Central memory CD8-positive, alpha-beta T cell (primary cell): ENCODE data around the gene PRKACA.
A peak's percentile ranks its signal among the peaks of the same experiment; 100 is the strongest.

Source experiments
- ATAC-seq: fragments of 150-1000 bp; cut with Tn5 transposase; replicated peaks from 2 replicates; pipeline ENCODE4 v1.10.0; 2022; ENCODE audit warnings: mild to moderate bottlenecking, moderate FRiP score, moderate number of reproducible peaks; ENCODE audit not compliant: poor library complexity, severe bottlenecking; ENCODE audit errors: extremely low read depth
- DNase-seq, 2 donors: peaks; one replicate each; pipeline ENCODE4 v3.0.0; 2021; ENCODE audit warnings: low spot score in 2 of 2
- H3K27ac Mint-ChIP-seq: one replicate; pipeline ENCODE4 v1.8.0; 2022; ENCODE audit warnings: low read depth, mild to moderate bottlenecking, moderate library complexity, mixed read lengths
- H3K27me3 Mint-ChIP-seq: one replicate; pipeline ENCODE4 v1.8.0; 2022; ENCODE audit warnings: mixed read lengths
- H3K36me3 Mint-ChIP-seq: one replicate; pipeline ENCODE4 v1.8.0; 2022; ENCODE audit warnings: mild to moderate bottlenecking, moderate library complexity, mixed read lengths; ENCODE audit not compliant: insufficient read depth
- H3K4me1 Mint-ChIP-seq: one replicate; pipeline ENCODE4 v1.8.0; 2022; ENCODE audit warnings: mixed read lengths
- H3K4me3 Mint-ChIP-seq: one replicate; pipeline ENCODE4 v1.8.0; 2022; ENCODE audit warnings: mild to moderate bottlenecking, moderate library complexity, mixed read lengths
- H3K9me3 Mint-ChIP-seq: one replicate; pipeline ENCODE4 v1.8.0; 2022; ENCODE audit warnings: mixed read lengths

PRKACA gene

DNA sequence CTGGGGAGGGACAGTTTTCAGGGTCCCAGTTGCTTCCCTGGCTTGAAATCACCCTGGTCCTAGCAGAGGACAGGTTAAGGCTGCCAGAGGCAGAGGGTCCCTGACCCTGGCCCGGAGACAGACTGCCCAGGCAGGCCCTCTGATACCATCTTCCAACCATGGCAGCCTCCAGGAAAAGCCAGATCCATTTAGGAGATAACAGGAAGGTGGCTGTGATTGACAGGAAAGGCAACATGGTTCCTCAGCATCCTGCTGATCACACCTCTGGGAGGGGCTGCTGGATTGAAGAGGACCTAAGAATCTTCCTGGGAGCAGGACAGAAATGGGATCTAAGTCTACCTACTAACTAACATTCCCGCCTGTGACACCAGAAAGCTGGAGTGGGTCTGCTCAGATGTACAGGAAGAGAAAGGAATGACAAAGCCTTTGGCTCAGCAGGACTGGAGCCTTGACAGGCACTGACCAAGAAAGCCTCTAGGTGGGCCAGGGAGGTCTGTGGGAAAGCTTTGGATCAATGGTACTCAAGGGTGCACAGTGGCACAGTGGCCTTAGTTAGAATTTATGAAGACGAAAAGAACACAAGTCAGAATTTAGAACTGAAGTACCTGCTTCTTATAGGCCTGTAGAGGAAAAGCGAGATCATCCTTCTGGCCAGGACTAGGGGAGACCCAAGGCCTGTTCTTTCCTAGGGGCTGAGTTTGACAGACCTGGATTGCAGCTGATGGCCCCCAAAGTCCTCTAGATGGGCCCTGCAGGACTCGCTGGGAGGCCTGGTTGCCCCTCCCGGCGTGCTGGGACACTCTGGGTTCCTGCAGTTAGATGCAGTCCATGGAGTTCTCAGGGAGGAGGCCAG, 2.3 kb upstream of the PRKACA start:
- H3K9me3 Mint-ChIP-seq, result no peaks in the 10 kb centered on the region
- H3K27me3 Mint-ChIP-seq, result no peaks in the 10 kb centered on the region
- H3K4me3 Mint-ChIP-seq, result no peak overlapping the region
- H3K36me3 Mint-ChIP-seq, result peaks cover 5% of the 10 kb centered on the region
- DNase-seq (no peak), ATAC-seq (no peak)
- peaks cover 30% of the 10 kb centered on the region for H3K4me1 Mint-ChIP-seq
- H3K27ac Mint-ChIP-seq, result peak overlapping the region; percentile 95

DNA sequence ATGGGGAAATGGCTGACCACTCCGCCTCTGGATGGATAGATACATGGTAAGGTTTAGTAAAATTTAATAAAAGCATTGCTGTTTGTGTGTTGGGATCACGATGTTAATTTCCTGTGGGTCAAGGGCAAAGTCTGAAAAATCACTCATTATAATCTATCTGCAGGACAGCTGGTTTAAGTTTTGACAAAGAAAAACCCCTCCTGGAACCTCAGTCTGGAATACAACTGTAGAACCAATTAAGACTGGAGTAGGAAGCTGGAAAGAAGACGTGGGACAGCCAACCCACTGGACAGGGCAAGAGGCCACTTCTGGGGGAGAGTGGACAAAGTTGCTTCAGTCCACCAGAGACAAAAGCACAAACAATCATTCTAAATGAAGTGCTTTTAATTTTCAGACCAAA, 1.6 kb upstream of the PRKACA start:
- Mint-ChIP-seq H3K27me3 (no peaks in the 10 kb centered on the region), H3K36me3 (peaks cover 5% of the 10 kb centered on the region), H3K4me1 (peaks cover 33% of the 10 kb centered on the region), H3K4me3 (peak overlapping the region; percentile 84), H3K9me3 (no peaks in the 10 kb centered on the region), H3K27ac (peak overlapping the region; percentile 95)
- ATAC-seq, result no peak
- DNase-seq, result no peak

DNA sequence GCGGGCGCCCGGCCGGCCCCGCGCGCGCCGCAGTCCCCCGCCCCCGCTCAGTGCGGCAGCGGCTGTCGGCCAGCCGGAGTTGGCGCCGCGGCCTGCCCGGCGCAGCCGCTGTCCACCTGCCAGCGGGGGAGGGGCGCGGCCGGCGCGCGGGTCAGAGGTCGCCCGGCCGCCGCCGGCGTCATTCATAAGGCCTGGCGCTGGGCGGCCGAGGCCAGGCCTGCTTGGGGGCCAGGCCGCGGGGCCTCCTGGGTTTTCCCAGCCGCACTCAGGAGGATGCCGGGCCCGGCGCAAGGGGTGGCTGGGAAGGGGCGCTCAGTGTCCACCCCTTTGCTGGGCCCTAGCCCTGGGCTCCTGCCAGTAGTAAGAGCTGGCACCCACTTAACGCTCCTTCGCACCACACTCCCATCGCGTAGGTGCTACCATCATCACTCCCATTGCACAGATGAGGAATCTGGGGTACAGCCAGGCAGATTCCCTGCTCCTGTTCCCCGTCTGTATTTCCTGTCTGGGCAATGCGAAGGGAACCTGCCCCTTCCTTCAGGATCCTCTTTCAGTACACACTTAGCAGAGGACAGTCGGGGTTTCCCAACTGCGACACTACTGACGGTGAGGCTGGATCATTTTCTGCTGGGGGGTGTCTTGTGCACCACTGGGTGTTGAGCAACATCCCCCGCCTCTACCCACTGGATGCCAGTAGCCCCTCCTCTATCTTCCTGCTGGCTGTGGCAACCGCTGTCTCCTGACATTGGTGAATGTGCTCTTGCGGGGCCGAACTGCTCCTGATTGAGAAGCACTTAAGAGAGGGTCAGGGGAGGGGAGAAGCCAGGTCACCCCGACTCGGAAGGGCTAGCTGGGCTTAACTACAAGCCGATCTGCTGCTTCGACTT, 846 bp upstream of the PRKACA start:
- Mint-ChIP-seq H3K4me1 (peaks cover 38% of the 10 kb centered on the region), H3K9me3 (no peaks in the 10 kb centered on the region), H3K27ac (peak overlapping the region; percentile 95), H3K36me3 (peaks cover 5% of the 10 kb centered on the region), H3K27me3 (no peaks in the 10 kb centered on the region), H3K4me3 (peak overlapping the region; percentile 90)
- DNase-seq, result peak; percentile 26 to 27
- ATAC-seq, result no peak

DNA sequence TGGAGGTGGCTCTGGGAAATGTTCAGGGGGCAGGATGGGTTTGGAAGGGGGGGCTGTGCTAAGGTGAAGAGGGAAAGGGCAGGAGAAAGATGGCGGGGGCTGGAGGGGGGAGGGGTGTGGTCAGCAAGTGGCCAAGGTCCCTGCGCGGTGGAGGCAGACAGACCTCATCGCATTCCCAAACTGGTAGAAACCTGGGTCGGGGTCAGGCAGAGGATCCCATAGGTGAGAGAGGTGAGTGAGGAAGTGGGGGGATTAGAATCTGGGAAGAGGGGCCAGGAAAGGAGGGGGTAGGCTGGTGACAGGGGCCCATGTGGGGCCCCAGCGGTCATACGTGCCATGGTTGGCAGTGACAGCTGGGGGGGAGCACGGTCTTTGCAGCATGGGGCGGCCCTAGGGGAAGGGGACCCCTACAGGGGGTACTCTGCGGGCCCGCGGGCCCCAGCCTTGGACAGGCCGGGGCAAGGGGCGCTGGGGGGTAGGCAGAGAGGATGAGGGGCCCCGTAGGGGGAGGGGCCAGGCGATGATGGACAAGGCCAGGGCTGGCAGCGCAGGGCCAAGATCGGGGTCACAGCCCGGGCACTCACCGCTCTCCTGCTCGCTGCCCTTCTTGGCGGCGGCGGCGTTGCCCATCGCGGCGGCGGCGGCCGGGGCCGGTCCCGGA, 514 bp downstream of the PRKACA start:
- no peaks in the 10 kb centered on the region for H3K27me3 Mint-ChIP-seq
- ATAC-seq, result no peak
- no peaks in the 10 kb centered on the region for H3K9me3 Mint-ChIP-seq
- H3K4me3 Mint-ChIP-seq, result peak overlapping the region; percentile 90
- peaks cover 38% of the 10 kb centered on the region for H3K4me1 Mint-ChIP-seq
- no peak for DNase-seq
- peaks cover 5% of the 10 kb centered on the region for H3K36me3 Mint-ChIP-seq
- H3K27ac Mint-ChIP-seq, result peak overlapping the region; percentile 84

DNA sequence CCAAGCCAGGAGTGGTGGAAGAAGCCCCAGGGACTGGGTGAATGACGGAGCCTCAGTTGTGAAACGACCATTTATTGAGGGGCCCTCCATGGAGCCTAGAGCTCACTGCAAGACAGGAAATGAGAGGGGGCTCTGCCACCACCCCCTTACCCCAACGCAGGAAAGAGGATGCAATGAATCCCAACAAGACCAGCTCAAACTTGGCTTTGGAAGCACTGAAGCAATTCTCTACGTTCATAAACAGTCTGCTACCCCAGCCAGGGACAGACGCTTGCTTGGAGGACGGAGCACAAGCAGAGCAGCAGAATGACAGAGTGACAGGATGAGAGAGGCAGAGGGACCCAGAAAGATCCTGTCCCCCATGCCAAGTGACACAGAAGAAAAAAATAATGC, 1.0 kb downstream of the PRKACA start:
- Mint-ChIP-seq H3K27ac (peak overlapping the region; percentile 84), H3K36me3 (peaks cover 5% of the 10 kb centered on the region), H3K4me3 (peak overlapping the region; percentile 90), H3K27me3 (no peaks in the 10 kb centered on the region), H3K4me1 (peaks cover 38% of the 10 kb centered on the region), H3K9me3 (no peaks in the 10 kb centered on the region)
- DNase-seq (no peak), ATAC-seq (no peak)

DNA sequence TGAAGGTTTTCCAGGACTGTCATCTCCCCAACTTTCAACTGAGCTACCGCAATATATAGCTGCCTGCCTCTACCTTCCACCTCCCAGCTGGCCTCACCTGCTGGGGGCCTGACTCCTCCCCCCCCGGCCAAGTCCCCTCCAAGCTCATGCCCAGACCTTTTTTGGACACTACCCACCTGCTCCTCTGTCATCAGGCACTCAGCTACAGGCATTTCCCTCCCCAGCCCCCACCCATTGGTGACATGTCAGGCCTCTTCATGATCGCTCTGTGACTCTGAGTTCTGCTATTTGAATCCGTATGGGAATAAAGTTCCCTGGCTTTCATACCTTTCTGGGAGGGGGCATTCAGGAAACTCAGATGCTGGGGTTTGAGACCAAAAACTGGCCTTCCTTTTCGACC, 1.8 kb downstream of the PRKACA start:
- Mint-ChIP-seq H3K9me3 (no peaks in the 10 kb centered on the region), H3K27ac (no peak overlapping the region), H3K27me3 (no peaks in the 10 kb centered on the region), H3K4me1 (peaks cover 38% of the 10 kb centered on the region), H3K36me3 (peaks cover 5% of the 10 kb centered on the region), H3K4me3 (peak overlapping the region; percentile 90)
- ATAC-seq, result no peak
- DNase-seq, result no peak

DNA sequence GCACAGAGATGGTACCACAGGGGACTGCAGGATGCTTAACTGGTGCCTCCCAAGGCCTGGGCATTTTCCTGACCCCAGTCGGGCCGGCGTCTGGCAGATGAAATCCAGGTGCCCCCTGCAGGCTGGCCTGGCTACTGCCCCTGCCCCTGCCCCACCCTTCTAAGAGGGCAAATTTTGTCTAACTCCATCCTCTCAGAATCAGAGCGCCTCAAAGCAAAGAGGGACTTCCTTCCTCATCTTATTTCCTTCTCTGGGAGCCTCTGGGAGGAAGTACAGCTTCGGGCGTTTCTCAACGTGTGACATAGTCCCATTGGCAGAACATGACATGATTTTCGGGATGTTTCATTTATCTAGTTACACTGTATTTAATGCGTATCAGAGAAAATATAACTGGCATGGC, 2.7 kb downstream of the PRKACA start:
- H3K27ac Mint-ChIP-seq, result no peak overlapping the region
- no peak for ATAC-seq

DNA sequence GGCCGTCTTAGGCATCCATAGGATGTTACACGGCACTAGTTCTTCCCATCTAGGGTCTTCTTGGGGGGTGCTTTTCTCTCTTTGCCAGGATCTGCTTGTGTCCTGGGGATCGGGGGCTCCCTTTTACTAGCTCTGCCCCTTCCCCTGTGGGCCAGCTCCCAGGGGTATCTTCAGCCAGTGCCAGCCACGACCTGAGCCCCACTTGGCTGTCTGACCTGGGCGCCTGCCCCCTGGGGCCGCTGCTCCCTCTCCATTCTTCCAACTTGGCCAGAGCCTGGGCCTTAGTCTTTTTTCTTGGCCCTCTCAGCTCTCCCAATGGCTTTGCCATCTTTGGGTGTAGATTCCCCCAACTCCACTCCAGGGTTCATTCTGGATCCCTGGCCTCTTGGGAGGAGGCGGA, 3.1 kb downstream of the PRKACA start:
- Mint-ChIP-seq H3K4me1 (peaks cover 38% of the 10 kb centered on the region), H3K27me3 (no peaks in the 10 kb centered on the region), H3K4me3 (no peak overlapping the region), H3K27ac (no peak overlapping the region), H3K36me3 (peaks cover 5% of the 10 kb centered on the region), H3K9me3 (no peaks in the 10 kb centered on the region)
- ATAC-seq (no peak), DNase-seq (no peak)

More for the DNA sequence above, 2.7 kb downstream of the PRKACA start:
- no peaks in the 10 kb centered on the region for H3K27me3 Mint-ChIP-seq
- peak in 1 of 2 donors; percentile 25 for DNase-seq
- peaks cover 38% of the 10 kb centered on the region for H3K4me1 Mint-ChIP-seq
- no peaks in the 10 kb centered on the region for H3K9me3 Mint-ChIP-seq
- no peak overlapping the region for H3K4me3 Mint-ChIP-seq
- H3K36me3 Mint-ChIP-seq, result peaks cover 5% of the 10 kb centered on the region

DNA sequence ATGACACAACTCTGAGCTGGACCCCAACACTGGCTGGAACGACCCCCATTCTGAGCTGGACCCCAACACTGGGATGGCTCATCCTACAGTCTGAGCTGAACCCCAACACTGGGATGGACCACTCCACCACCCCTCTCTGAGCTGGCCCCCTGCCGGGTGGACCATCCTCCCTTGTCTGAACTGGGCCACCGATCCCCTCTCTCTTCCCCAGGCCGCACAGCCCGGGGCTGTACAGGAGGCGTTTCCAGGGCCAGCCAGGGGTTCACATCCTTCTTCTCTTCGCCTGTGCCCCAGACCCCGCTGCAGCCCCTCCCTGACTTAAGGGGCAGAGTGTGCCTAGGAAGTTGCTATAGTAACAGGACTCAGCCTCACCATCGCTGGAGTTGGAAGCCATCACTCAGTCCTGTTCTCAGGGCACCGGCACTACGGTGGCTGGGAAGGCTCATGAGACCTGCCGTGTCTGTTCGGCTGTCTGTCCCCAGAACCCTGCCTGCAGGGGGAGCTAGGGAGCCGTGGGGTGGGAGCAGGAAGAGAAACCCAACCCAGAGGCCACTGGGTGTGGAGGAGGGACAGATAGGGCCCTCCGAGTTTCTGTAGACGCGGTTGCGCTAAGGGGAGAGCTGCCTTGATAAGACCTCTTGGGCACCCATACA, 3.7 kb downstream of the PRKACA start:
- Mint-ChIP-seq H3K9me3 (no peaks in the 10 kb centered on the region), H3K27me3 (no peaks in the 10 kb centered on the region), H3K4me3 (no peak overlapping the region), H3K27ac (peak overlapping the region; percentile 74), H3K36me3 (peaks cover 4% of the 10 kb centered on the region), H3K4me1 (peaks cover 34% of the 10 kb centered on the region)
- peak in 1 of 2 donors; percentile 18 for DNase-seq
- ATAC-seq, result no peak

DNA sequence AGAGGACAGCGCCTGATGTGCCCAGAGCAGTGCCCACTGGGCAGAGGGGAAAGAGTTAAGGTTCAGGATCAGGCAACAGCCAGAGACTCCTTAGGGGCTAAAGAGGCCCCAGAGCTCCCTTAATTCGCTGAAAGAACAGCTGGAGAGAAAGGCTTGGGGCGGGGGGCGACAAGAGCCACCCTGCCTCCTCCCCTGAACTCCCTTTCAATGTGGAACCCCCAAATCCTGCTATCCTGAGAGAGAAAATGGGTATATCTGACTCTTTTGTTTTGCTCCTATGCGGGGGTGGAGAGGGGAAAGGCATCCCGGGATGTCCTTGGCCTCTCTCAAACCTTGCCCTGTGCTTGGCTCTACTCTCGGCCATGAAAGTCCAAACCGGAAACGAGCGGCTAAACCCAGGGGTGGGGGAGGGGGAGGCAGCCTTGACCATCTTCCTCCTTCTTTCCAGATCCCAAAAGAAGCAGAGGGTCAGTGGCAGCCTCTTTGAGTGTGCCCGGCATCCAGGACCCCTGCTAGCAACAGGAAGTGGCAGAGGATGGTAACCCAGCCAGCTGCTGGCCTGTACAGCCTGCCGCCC, 4.7 kb downstream of the PRKACA start:
- Mint-ChIP-seq H3K4me1 (peaks cover 27% of the 10 kb centered on the region), H3K27ac (no peak overlapping the region), H3K4me3 (no peak overlapping the region), H3K27me3 (no peaks in the 10 kb centered on the region), H3K9me3 (no peaks in the 10 kb centered on the region), H3K36me3 (peaks cover 5% of the 10 kb centered on the region)
- DNase-seq, result no peak
- ATAC-seq, result no peak

DNA sequence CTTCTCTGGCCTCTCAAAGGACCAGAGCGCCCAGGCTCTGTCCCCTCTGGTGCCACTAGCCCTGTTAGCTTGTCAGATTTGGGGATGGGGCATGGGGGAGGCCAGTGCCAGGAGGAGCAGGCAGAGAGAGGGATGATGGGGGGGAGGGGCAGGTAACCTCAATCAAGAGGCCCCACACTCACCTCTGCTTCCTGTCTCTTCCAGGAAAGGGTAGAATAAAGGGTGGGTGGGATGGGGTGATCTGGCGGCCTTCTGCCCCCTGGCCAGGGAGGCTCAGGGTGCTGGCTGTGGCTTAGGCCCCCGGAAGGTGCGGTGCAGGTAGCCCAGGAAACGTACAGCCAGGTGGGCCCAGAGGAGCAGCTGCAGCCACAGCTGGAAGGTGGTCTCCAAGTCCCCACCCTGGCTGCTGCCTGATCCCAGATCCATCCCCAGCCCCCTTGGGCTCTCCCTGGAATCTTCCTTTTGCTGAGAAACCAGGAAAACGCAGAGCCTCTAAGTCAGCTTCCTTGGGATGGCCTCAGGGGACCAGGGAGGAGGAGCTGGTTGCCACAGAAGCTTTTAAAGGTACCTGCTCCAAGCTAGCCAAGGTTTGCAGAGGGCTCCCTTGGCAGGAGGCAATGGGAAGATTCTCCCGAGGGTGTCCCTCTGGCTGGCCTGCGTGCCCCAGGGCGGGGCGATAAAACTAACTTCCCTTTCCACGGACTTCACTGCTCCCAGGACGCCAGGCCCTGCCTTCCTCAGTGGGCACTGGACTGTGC, 5.3 kb downstream of the PRKACA start:
- H3K27ac Mint-ChIP-seq, result no peak overlapping the region
- H3K4me3 Mint-ChIP-seq, result no peak overlapping the region
- H3K36me3 Mint-ChIP-seq, result peaks cover 4% of the 10 kb centered on the region
- H3K4me1 Mint-ChIP-seq, result peaks cover 27% of the 10 kb centered on the region
- DNase-seq (no peak), ATAC-seq (no peak)
- H3K9me3 Mint-ChIP-seq, result no peaks in the 10 kb centered on the region
- no peaks in the 10 kb centered on the region for H3K27me3 Mint-ChIP-seq
